Measurements from ENCODE around the gene ETV6.

ETV6 gene

GRCh38 chr12:11630046-11630706, 19.3 kb upstream of the ETV6 start:
- TF ChIP-seq FOXP2 (optimal IDR thresholded peaks at IDR 0.05; ENCODE audit: borderline replicate concordance, extremely low read depth, extremely low read length, insufficient read depth) (no peak), SIN3A (IDR thresholded peaks at IDR 0.05; ENCODE audit: borderline replicate concordance, insufficient read depth, low read length) (no peak), TAF1 (IDR thresholded peaks at IDR 0.05; ENCODE audit: borderline replicate concordance, insufficient read depth, low read length) (no peak), REST (IDR thresholded peaks at IDR 0.05; ENCODE audit: insufficient read depth in 1 of 2, low read depth in 2 of 2, low read length in 2 of 2) (no peak), POLR2AphosphoS5 (IDR thresholded peaks at IDR 0.05; ENCODE audit: low read depth, low read length) (no peak)

- no peak for TF ChIP-seq POLR2AphosphoS5 (IDR thresholded peaks at IDR 0.05; ENCODE audit: low read depth, low read length)
- no peak for TF ChIP-seq FOXP2 (optimal IDR thresholded peaks at IDR 0.05; ENCODE audit: borderline replicate concordance, extremely low read depth, extremely low read length, insufficient read depth)
- TF ChIP-seq REST (IDR thresholded peaks at IDR 0.05; ENCODE audit: insufficient read depth in 1 of 2, low read depth in 2 of 2, low read length in 2 of 2) = no peak
- TF ChIP-seq TAF1 (IDR thresholded peaks at IDR 0.05; ENCODE audit: borderline replicate concordance, insufficient read depth, low read length) = no peak
- no peak for TF ChIP-seq SIN3A (IDR thresholded peaks at IDR 0.05; ENCODE audit: borderline replicate concordance, insufficient read depth, low read length)
Observed at GRCh38 chr12:11631288-11631687, 18.2 kb upstream of the ETV6 start.

GRCh38 chr12:11633968-11634367, 15.5 kb upstream of the ETV6 start:
- TF ChIP-seq SIN3A (IDR thresholded peaks at IDR 0.05; ENCODE audit: borderline replicate concordance, insufficient read depth, low read length) = no peak
- TF ChIP-seq POLR2AphosphoS5 (IDR thresholded peaks at IDR 0.05; ENCODE audit: low read depth, low read length) = no peak
- no peak for TF ChIP-seq FOXP2 (optimal IDR thresholded peaks at IDR 0.05; ENCODE audit: borderline replicate concordance, extremely low read depth, extremely low read length, insufficient read depth)
- no peak for TF ChIP-seq REST (IDR thresholded peaks at IDR 0.05; ENCODE audit: insufficient read depth in 1 of 2, low read depth in 2 of 2, low read length in 2 of 2)
- no peak for TF ChIP-seq TAF1 (IDR thresholded peaks at IDR 0.05; ENCODE audit: borderline replicate concordance, insufficient read depth, low read length)

GRCh38 chr12:11635341-11635740, 14.1 kb upstream of the ETV6 start:
- TF ChIP-seq TAF1 (IDR thresholded peaks at IDR 0.05; ENCODE audit: borderline replicate concordance, insufficient read depth, low read length) (no peak), POLR2AphosphoS5 (IDR thresholded peaks at IDR 0.05; ENCODE audit: low read depth, low read length) (no peak), REST (IDR thresholded peaks at IDR 0.05; ENCODE audit: insufficient read depth in 1 of 2, low read depth in 2 of 2, low read length in 2 of 2) (no peak), FOXP2 (optimal IDR thresholded peaks at IDR 0.05; ENCODE audit: borderline replicate concordance, extremely low read depth, extremely low read length, insufficient read depth) (no peak), SIN3A (IDR thresholded peaks at IDR 0.05; ENCODE audit: borderline replicate concordance, insufficient read depth, low read length) (no peak)
